Stimulated activated CD4-positive, alpha-beta T cell treated with anti-CD3 and anti-CD28 coated beads, TNF-alpha, amount 100 ng/mL, for 4 hours (primary cell): ENCODE measurements around the gene UNC119.

Experiments used
- DNase-seq, 3 experiments: peaks; one replicate each; pipeline ENCODE4 v3.0.0-alpha.2; 2020; ENCODE audit warnings: low read depth in 3 of 3

UNC119 gene

DNA sequence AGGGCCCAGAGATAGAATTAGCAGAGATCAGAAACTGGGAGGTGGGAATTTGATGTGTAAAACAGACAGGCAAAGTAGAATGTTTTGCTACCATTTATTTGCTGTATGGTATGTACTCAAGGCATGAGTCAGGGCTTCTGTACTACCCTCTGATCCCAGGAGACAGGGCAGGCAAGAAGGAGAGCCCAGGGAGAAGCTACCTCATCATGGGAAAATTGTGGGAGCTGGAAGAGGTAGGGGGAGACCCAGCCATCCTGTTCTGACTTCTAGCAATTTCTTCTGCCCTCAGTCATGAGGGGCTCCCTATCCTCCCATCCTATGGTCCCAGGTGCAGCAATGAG lies 20.6 kb upstream of the UNC119 start:
- DNase-seq, result no peak

DNA sequence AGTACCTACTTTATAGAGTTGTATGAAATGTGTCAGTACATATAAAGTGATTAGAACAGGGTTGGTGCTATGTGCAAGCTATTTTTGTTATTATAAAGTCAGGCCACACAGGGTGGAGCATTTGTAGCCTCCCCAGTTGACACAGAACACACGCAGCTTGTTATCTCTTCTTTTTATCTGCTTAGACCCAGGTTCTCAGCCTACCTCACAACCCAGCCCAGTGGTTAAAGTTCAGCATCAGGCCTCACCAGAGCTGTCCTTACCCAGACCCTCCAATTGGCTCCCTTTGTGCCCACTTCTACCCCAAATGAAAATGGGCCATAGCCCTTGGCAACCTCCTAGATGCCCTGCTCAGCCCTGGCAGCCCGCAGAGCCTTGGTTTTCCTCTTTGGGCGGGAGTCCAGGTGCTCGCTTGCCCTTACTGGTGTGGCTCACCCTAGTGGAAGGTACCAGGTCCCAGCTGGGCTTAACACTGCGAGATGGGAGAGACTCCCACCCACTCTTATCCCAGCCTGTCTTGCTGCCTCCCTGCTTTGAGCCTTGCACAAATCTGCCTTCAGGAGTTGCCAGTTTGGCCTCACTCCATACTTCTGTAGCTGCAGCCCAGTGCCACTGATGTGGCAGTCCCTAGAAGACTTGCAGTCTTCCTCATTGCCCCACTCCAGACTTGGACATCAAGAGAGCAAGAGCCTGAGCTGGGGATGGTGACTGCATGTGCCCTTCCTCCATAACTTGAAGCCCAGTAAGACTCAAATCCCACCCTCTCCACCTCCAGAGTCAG lies 20.0 kb upstream of the UNC119 start:
- no peak for DNase-seq

- peak; percentile 80 to 86 (median 80) for DNase-seq
These were observed 19.1 kb upstream of the UNC119 start, which contains the start of gene PIGS for GRCh38 chr17:28571361-28572122. Gene PIGS (minus strand): TSS chr17:28571524. CDS start chr17:28571496, 28 bp downstream.

- no peak for DNase-seq
These were observed 18.4 kb upstream of the UNC119 start for GRCh38 chr17:28570716-28571360.

DNA sequence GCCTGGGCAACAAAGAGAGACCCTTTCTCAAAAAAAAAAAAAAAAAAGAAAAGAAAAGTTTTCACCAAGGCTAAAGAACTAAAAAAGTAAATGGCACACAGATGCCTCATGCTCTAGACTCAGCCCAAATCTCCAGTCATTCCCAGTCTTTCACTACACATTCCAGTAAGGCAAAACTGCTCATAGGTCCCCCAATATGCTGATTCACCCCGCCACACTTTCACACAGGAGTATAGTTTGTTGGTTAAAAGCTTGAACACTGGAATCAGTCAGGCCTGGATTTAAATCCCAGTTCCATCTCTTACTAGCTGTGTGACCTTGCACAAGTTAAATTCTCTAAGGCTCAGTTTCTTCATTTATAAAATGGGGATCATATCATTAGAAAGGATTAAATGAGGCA lies 17.0 kb upstream of the UNC119 start:
- DNase-seq, result no peak

DNA sequence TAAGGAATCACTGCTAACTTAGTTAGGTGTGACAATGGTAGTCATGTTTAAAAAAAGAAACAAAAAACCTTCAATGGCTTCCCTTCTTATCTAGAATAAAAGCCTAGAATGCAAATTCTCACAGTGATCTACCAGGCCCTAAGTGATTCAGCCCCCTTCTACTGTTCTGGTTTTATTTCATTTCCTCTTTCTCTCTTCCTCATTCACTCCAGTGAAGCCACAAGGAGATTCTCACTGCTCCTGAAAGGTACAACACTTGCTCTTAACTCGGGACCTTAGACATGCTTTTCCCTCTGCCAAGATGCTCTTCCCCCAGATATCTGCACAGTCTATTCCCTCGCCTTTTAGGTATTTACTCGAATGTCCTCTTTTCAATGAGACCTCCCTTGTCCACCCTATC lies 15.2 kb upstream of the UNC119 start:
- no peak for DNase-seq

GRCh38 chr17:28563475-28563874 lies 11.1 kb upstream of the UNC119 start:
- DNase-seq, result no peak

- no peak for DNase-seq
These were observed 2.6 kb upstream of the UNC119 start for GRCh38 chr17:28555022-28555421.

DNA sequence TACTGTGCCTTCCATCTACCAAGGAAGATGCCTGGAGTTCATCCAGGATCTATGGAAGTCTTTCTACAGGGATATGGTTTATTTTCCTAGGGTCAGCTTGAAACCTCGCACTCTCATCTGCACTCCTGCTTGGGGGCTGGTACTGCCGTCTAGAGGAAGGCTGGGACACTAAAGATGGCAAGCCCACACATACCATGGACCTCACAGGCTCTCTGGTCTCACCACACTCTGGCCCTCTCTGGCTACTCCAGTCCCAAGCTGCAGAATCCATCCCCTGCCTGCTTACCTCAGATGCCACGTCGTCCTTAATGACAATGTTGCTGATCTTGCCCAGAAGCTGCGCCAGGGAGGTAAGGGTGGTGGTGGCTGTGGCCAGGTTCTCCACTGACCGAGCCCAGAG lies 2.1 kb upstream of the UNC119 start:
- DNase-seq, result no peak

GRCh38 chr17:28553000-28553505 lies 629 bp upstream of the UNC119 start:
- no peak for DNase-seq

- DNase-seq, result no peak
These were observed 826 bp downstream of the UNC119 start for GRCh38 chr17:28551421-28552175.

DNA sequence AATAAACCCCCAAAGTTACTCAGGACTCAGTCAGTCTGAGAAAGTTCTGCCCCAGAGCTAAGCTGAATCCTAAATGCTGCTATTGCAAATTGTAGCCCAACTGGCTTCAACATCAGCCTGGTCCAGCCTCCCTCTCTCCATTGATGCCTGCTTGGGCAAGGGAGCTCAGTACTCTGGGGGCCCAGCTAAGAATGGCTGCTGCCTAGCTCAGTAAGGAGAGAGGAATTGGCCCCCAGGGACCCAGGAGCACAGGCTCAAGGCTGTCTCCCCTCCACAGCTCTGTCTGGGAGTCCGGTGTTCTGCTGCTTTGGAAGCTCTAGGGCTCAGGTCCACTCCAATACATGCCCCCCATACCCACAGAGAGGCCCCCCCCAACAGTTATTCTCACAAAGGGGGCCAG lies 1.6 kb downstream of the UNC119 start:
- no peak for DNase-seq

- DNase-seq, result peak in 1 of 3 experiments; percentile 23
These were observed 2.9 kb downstream of the UNC119 start for GRCh38 chr17:28549236-28550132.

- no peak for DNase-seq
These were observed 3.9 kb downstream of the UNC119 start for GRCh38 chr17:28548417-28549130.

- DNase-seq, result peak in 1 of 3 experiments; percentile 41
These were observed 4.6 kb downstream of the UNC119 start for GRCh38 chr17:28547623-28548416.

- DNase-seq, result no peak
These were observed 5.3 kb downstream of the UNC119 start for GRCh38 chr17:28547096-28547622.

GRCh38 chr17:28545787-28546415 lies 6.5 kb downstream of the UNC119 start:
- DNase-seq, result no peak

DNA sequence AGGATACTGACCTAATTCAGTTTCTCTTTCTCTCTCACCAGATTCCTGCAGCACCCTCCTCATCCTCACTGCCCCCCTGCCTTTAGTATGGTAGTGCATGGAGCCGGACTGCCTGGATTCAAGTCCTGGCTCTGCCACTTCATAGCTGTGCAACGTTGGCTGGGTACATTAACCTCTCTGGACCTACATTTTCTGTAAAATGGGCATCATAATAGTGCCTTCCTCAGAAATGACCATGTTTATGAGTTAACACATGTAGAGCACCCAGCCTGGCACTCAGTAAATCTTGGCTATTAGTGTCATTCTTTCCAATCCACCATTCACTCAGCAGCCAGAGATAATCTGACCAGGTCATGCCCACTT lies 7.3 kb downstream of the UNC119 start:
- no peak for DNase-seq
